ENCODE measurements around the gene TMEM128.
"Not testable (repeated sequence)": the region's sequence is repeated elsewhere in the genome, so short reads cannot be mapped to it uniquely, and the experiment has no call there.

The TMEM128 gene

GRCh38 chr4:4254666-4255065 lies 6.6 kb upstream of the TMEM128 start:
- no peak for DNase-seq (ENCODE audit: low spot score)

GRCh38 chr4:4254199-4254598 lies 6.2 kb upstream of the TMEM128 start:
- no peak for DNase-seq (ENCODE audit: low spot score)

- DNase-seq (ENCODE audit: low spot score), result no peak
These were observed 1.8 kb upstream of the TMEM128 start for GRCh38 chr4:4249866-4250265.

- DNase-seq (ENCODE audit: low spot score), result not testable (repeated sequence)
These were observed 1.3 kb upstream of the TMEM128 start for GRCh38 chr4:4249342-4249741.

- no peak for DNase-seq (ENCODE audit: low spot score)
These were observed 821 bp upstream of the TMEM128 start for GRCh38 chr4:4248885-4249203.

- no peak for DNase-seq (ENCODE audit: low spot score)
These were observed 361 bp downstream of the TMEM128 start for GRCh38 chr4:4247696-4248028.

GRCh38 chr4:4245172-4245571 lies 2.9 kb downstream of the TMEM128 start:
- DNase-seq (ENCODE audit: low spot score), result no peak

- DNase-seq (ENCODE audit: low spot score), result not testable (repeated sequence)
These were observed 8.5 kb downstream of the TMEM128 start for GRCh38 chr4:4239551-4239950.

GRCh38 chr4:4233610-4234009 lies 14.4 kb downstream of the TMEM128 start:
- DNase-seq (ENCODE audit: low spot score), result no peak

- DNase-seq (ENCODE audit: low spot score), result no peak
These were observed 19.7 kb downstream of the TMEM128 start for GRCh38 chr4:4228356-4228668.

GRCh38 chr4:4227510-4228355 lies 20.3 kb downstream of the TMEM128 start:
- DNase-seq (ENCODE audit: low spot score), result no peak

GRCh38 chr4:4226606-4227438 lies 21.2 kb downstream of the TMEM128 start, which contains the start of gene OTOP1:
TSS of gene OTOP1 (minus strand) at chr4:4226929. CDS start at chr4:4226864, 65 bp downstream.
- DNase-seq (ENCODE audit: low spot score), result no peak

- DNase-seq (ENCODE audit: low spot score), result no peak
These were observed 22.0 kb downstream of the TMEM128 start for GRCh38 chr4:4225915-4226605.

- DNase-seq (ENCODE audit: low spot score), result no peak
These were observed 30.9 kb downstream of the TMEM128 start for GRCh38 chr4:4217113-4217512.

- DNase-seq (ENCODE audit: low spot score), result no peak
These were observed 31.4 kb downstream of the TMEM128 start for GRCh38 chr4:4216648-4217047.

- not testable (repeated sequence) for DNase-seq (ENCODE audit: low spot score)
These were observed 34.3 kb downstream of the TMEM128 start for GRCh38 chr4:4213674-4214073.

- DNase-seq (ENCODE audit: low spot score), result no peak
These were observed 41.8 kb downstream of the TMEM128 start for GRCh38 chr4:4206204-4206603.

GRCh38 chr4:4204401-4204745 lies 43.6 kb downstream of the TMEM128 start:
- DNase-seq (ENCODE audit: low spot score), result no peak

GRCh38 chr4:4203688-4204400 lies 44.2 kb downstream of the TMEM128 start:
- DNase-seq (ENCODE audit: low spot score), result no peak

- no peak for DNase-seq (ENCODE audit: low spot score)
These were observed 45.5 kb downstream of the TMEM128 start for GRCh38 chr4:4202510-4202909.

- no peak for DNase-seq (ENCODE audit: low spot score)
These were observed 47.4 kb downstream of the TMEM128 start for GRCh38 chr4:4200624-4201023.

- DNase-seq (ENCODE audit: low spot score), result no peak
These were observed 52.7 kb downstream of the TMEM128 start for GRCh38 chr4:4195354-4195753.

Measured in GM03348 (cell line).